Skeletal muscle tissue (tissue), 4 donors: ENCODE results near the gene TBX10. TPM values are rescaled to one million over a fixed set of nuclear protein-coding genes. Genes with fewer than 3 reads are reported as not detected.
"Not testable (repeated sequence)": the region's sequence is repeated elsewhere in the genome, so short reads cannot be mapped to it uniquely, and the experiment has no call there.

ENCODE experiments used
- H3K27ac ChIP-seq: one replicate; pipeline ENCODE4 v1.7.0; 2013; ENCODE audit warnings: mild to moderate bottlenecking, low read depth, low read length, inconsistent platforms
- H3K27me3 ChIP-seq, 3 donors: one replicate each; pipeline ENCODE4 v1.7.0; 2013; ENCODE audit warnings: low read length in 3 of 3; ENCODE audit not compliant: control insufficient read depth in 3 of 3, insufficient read depth in 3 of 3
- H3K36me3 ChIP-seq, 3 donors: one replicate each; pipeline ENCODE4 v1.7.0; 2013; ENCODE audit warnings: low read length in 3 of 3; ENCODE audit not compliant: control insufficient read depth in 3 of 3, insufficient read depth in 3 of 3
- H3K4me1 ChIP-seq, 3 donors: one replicate each; pipeline ENCODE4 v1.7.0; 2013; ENCODE audit warnings: low read length in 3 of 3, mild to moderate bottlenecking in 3 of 3; ENCODE audit not compliant: control insufficient read depth in 3 of 3, insufficient read depth in 3 of 3
- H3K4me3 ChIP-seq, 3 donors: one replicate each; pipeline ENCODE4 v1.7.0; 2013; ENCODE audit warnings: low read length in 3 of 3
- H3K9ac ChIP-seq, 3 donors: one replicate each; pipeline ENCODE4 v1.7.0; 2013; ENCODE audit warnings: low read length in 3 of 3, mild to moderate bottlenecking in 3 of 3, moderate library complexity in 2 of 3, low read depth in 1 of 3
- H3K9me3 ChIP-seq, 3 donors: one replicate each; pipeline ENCODE4 v1.7.0; 2013; ENCODE audit warnings: low read length in 3 of 3; ENCODE audit not compliant: control insufficient read depth in 3 of 3
- total RNA-seq: library from RNA; depleted of rRNA; stranded (reverse); fragments of >200 nt; gene quantifications from one replicate; pipeline ENCODE4 v1.2.3, GENCODE V29; 2014
- donor health status: Osteomylitis.

TBX10 gene
- total RNA-seq, 1 donor from 2014 or later = not detected

- H3K27me3 ChIP-seq, H3K9me3 ChIP-seq, H3K27ac ChIP-seq, H3K9ac ChIP-seq, H3K4me3 ChIP-seq, H3K36me3 ChIP-seq: not testable (repeated sequence)
- H3K4me1 ChIP-seq = peaks cover 11 to 24% (median 16%) of the 10 kb centered on the region in 3 donors
Observed at GRCh38 chr11:67626131-67626833, 13.3 kb downstream of the TBX10 start.

DNA sequence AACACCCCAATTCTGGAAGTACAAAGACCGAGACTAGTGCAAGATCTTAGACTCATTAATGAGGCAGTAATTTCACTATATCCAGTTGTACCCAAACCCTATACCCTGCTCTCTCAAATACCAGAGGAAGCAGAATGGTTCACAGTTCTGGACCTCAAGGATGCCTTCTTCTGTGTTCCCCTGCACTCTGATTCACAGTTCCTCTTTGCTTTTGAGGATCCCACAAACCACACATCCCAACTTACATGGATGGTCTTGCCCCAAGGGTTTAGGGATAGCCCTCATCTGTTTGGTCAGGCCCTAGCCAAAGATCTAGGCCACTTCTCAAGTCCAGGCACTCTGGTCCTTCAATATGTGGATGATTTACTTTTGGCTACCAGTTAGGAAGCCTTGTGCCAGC is 15.8 kb downstream of the TBX10 start:
- H3K4me1 ChIP-seq, H3K4me3 ChIP-seq, H3K9me3 ChIP-seq, H3K9ac ChIP-seq, H3K27ac ChIP-seq, H3K27me3 ChIP-seq, H3K36me3 ChIP-seq: not testable (repeated sequence)

GRCh38 chr11:67622905-67623304 is 16.7 kb downstream of the TBX10 start:
- not testable (repeated sequence) for H3K9me3 ChIP-seq, H3K27me3 ChIP-seq, H3K9ac ChIP-seq, H3K27ac ChIP-seq, H3K36me3 ChIP-seq, H3K4me1 ChIP-seq, H3K4me3 ChIP-seq

GRCh38 chr11:67621928-67622327 is 17.6 kb downstream of the TBX10 start:
- not testable (repeated sequence) for H3K4me3 ChIP-seq, H3K4me1 ChIP-seq, H3K9me3 ChIP-seq, H3K27ac ChIP-seq, H3K9ac ChIP-seq, H3K36me3 ChIP-seq, H3K27me3 ChIP-seq

DNA sequence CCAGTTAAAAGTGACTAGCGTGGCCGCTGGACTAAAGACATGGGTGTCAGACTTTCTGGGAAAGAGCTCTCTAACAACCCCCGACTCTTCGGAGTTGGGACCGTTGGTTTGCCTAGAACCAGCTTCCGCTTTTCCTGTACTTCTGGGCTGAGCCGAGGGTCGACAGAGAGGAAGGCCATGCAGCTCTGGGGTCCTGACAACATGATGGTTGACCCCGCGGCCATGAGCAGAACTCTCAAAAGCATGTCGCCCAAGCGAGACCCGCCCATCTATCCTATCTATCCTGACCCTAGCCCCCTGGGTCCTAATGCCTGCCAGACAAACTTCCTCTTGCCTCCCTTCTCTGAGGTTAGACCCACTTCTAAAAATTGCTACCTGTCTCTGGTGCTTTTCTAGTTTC is 18.9 kb downstream of the TBX10 start:
- not testable (repeated sequence) for H3K9me3 ChIP-seq, H3K27me3 ChIP-seq, H3K27ac ChIP-seq, H3K9ac ChIP-seq, H3K4me3 ChIP-seq, H3K36me3 ChIP-seq
- peaks cover 0 to 10% (median 0%) of the 10 kb centered on the region in 3 donors for H3K4me1 ChIP-seq

DNA sequence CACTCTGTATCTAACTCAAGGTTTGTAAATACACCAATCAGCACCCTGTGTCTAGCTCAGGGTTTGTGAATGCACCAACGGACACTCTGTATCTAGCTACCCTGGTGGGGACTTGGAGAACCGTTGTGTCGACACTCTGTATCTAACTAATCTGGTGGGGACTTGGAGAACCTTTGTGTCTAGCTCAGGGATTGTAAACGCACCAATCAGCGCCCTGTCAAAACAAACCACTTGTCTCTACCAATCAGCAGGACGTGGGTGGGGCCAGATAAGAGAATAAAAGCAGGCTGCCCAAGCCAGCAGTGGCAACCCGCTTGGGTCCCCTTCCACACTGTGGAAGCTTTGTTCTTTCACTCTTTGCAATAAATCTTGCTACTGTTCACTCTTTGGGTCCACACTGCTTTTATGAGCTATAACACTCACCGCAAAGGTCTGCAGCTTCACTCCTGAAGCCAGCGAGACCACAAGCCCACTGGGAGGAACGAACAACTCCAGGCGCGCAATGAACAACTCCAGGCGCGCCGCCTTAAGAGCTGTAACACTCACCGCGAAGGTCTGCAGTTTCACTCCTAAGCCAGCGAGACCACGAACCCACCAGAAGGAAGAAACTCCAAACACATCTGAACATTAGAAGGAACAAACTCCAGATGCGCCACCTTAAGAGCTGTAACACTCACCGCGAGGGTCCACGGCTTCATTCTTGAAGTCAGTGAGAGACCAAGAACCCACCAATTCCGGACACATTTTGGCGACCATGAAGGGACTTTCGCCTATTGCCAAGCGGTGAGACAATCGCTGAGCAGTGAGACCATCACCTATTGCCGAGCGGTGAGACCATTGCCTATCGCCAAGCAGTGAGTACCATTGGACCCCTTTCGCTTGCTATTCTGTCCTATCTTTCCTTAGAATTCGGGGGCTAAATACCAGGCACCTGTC is 19.6 kb downstream of the TBX10 start:
- not testable (repeated sequence) for H3K9ac ChIP-seq, H3K27ac ChIP-seq, H3K36me3 ChIP-seq, H3K9me3 ChIP-seq, H3K4me3 ChIP-seq
- Histone ChIP-seq H3K4me1 (peaks cover 0 to 17% (median 0%) of the 10 kb centered on the region in 3 donors), H3K27me3 (peaks cover 10 to 15% (median 14%) of the 10 kb centered on the region in 3 donors)

- not testable (repeated sequence) for H3K9ac ChIP-seq, H3K36me3 ChIP-seq, H3K27ac ChIP-seq, H3K9me3 ChIP-seq, H3K4me3 ChIP-seq
- Histone ChIP-seq H3K4me1 (peaks cover 2 to 23% (median 5%) of the 10 kb centered on the region in 3 donors), H3K27me3 (peaks cover 11 to 21% (median 19%) of the 10 kb centered on the region in 3 donors)
Observed at GRCh38 chr11:67618901-67619659, 20.5 kb downstream of the TBX10 start.

- no peak overlapping the region for H3K9ac ChIP-seq
- H3K27me3 ChIP-seq = peaks cover 11 to 21% (median 19%) of the 10 kb centered on the region in 3 donors
- H3K27ac ChIP-seq = no peak overlapping the region
- no peaks in the 10 kb centered on the region for H3K9me3 ChIP-seq
- peaks cover 3 to 11% (median 5%) of the 10 kb centered on the region in 3 donors for H3K36me3 ChIP-seq
- H3K4me3 ChIP-seq = no peak overlapping the region
- peaks cover 7 to 28% (median 10%) of the 10 kb centered on the region in 3 donors for H3K4me1 ChIP-seq
Observed at GRCh38 chr11:67617243-67617953, 22.2 kb downstream of the TBX10 start.

DNA sequence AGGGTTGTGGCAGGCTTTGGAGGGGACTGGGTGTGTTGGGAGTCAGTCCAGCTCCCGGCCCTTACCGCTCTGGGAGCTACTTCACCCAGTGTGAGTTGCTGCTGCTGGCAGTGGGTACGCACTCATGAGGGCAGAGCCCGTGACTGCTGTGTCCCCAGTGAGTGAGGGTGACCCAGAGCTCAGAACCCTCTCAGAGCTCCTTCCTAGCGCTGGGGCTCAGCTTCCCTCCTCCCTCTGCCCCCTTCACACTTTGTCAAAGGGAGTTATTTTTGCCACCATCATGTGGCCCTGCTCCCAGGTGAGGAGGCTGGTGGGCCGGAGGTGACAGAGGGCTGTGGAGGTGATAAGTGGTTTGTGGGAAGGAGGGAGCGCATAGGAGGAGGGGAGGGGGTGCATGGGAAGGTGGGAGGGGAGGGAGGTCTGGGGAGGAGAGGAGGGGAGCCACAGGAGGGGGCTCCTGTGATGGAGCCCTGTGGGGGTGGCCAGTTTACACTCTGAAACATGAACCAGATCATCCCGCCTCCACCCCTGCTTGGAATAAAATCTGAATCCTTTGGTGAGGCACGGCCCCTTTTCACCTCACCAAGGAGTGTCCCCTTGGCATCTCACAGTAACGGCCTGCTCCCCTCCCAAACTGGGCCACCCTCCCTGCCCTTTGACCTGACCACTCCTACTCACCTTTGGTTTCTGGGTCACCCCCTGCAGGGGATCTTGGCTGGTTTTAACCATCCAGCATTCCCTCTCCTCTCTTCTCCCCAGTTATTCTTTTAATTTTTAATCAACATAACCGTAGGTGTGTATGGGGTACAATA is 22.9 kb downstream of the TBX10 start:
- Histone ChIP-seq H3K9ac (no peak overlapping the region), H3K27ac (no peak overlapping the region)

More for the DNA sequence above, 22.9 kb downstream of the TBX10 start:
- Histone ChIP-seq H3K4me3 (no peak overlapping the region), H3K27me3 (peaks cover 11 to 21% (median 19%) of the 10 kb centered on the region in 3 donors), H3K36me3 (peaks cover 10 to 19% (median 13%) of the 10 kb centered on the region in 3 donors), H3K4me1 (peaks cover 7 to 28% (median 10%) of the 10 kb centered on the region in 3 donors), H3K9me3 (no peaks in the 10 kb centered on the region)
